Calu3 (cell line): ENCODE results near the gene HUS1. TPM values are rescaled to one million over a fixed set of nuclear protein-coding genes. Genes with fewer than 3 reads are reported as not detected.

Source experiments
- BruUV-seq: library from RNA; stranded (reverse); fragments of 400-500 nt; replicated peaks from 2 replicates; lab custom pipeline; 2021; lab: Mats Ljungman, UMichigan
- CTCF ChIA-PET: fragments of 300-600 bp; sonication (Branson Sonifier 250); formaldehyde crosslinking; loops from one replicate; lab custom pipeline; 2022; ENCODE audit warnings: antibody characterized with exemption; lab: Charles Lee
- DNase-seq: peaks from one replicate; pipeline ENCODE4 v3.0.0; 2022
- H3K27ac Mint-ChIP-seq: one replicate; pipeline ENCODE4 v1.8.0; 2022; ENCODE audit warnings: mixed read lengths; ENCODE audit not compliant: unreplicated experiment
- H3K27me3 Mint-ChIP-seq: one replicate; pipeline ENCODE4 v1.8.0; 2022; ENCODE audit warnings: mixed read lengths; ENCODE audit not compliant: unreplicated experiment
- H3K36me3 Mint-ChIP-seq: one replicate; pipeline ENCODE4 v1.8.0; 2022; ENCODE audit warnings: mild to moderate bottlenecking, moderate library complexity, mixed read lengths; ENCODE audit not compliant: insufficient read depth, unreplicated experiment
- H3K4me1 Mint-ChIP-seq: one replicate; pipeline ENCODE4 v1.8.0; 2022; ENCODE audit warnings: mild to moderate bottlenecking, low read depth, mixed read lengths; ENCODE audit not compliant: unreplicated experiment
- H3K4me3 Mint-ChIP-seq: one replicate; pipeline ENCODE4 v1.8.0; 2022; ENCODE audit warnings: mild to moderate bottlenecking, low read depth, moderate library complexity, mixed read lengths; ENCODE audit not compliant: unreplicated experiment
- H3K9me3 Mint-ChIP-seq: one replicate; pipeline ENCODE4 v1.8.0; 2022; ENCODE audit warnings: low read depth, mixed read lengths; ENCODE audit not compliant: unreplicated experiment
- intact Hi-C: fragments of 100-400 bp; cut with micrococcal nuclease; formaldehyde crosslinking; loops from one replicate; pipeline ENCODE4 v1.10.0; 2022; ENCODE audit not compliant: unreplicated experiment
- total RNA-seq: library from RNA; stranded (reverse); gene quantifications from 2 replicates; pipeline ENCODE4 v1.2.3, GENCODE V29; 2022
- TF ChIP-seq, protein P1 (sequence below): fragments of 200-600 bp; IDR thresholded peaks from one replicate; pipeline ENCODE4 v1.8.0; 2022; ENCODE audit warnings: antibody characterized with exemption; ENCODE audit not compliant: unreplicated experiment

HUS1 gene
- total RNA-seq, 1 experiment from 2014 or later, result 42.9 TPM

- intact Hi-C loops, result loop anchor here (5.0 kb wide), 1 partner anchor 933 kb away; no protein-coding TSS in a partner anchor
Observed at GRCh38 chr7:47949703-47950102, 29.7 kb downstream of the HUS1 start.

GRCh38 chr7:47948141-47948790 is 31.1 kb downstream of the HUS1 start, which contains the start of gene PKD1L1:
TSS of gene PKD1L1 (minus strand) at chr7:47948466. CDS start at chr7:47948440, 26 bp downstream.
- Mint-ChIP-seq H3K4me1 (no peaks in the 10 kb centered on the region), H3K9me3 (no peaks in the 10 kb centered on the region), H3K27me3 (no peaks in the 10 kb centered on the region), H3K4me3 (no peak within 1 kb of the TSS), H3K27ac (no peak within 1 kb of the TSS), H3K36me3 (no peaks in the 10 kb centered on the region)
- TF ChIP-seq, protein P1, sequence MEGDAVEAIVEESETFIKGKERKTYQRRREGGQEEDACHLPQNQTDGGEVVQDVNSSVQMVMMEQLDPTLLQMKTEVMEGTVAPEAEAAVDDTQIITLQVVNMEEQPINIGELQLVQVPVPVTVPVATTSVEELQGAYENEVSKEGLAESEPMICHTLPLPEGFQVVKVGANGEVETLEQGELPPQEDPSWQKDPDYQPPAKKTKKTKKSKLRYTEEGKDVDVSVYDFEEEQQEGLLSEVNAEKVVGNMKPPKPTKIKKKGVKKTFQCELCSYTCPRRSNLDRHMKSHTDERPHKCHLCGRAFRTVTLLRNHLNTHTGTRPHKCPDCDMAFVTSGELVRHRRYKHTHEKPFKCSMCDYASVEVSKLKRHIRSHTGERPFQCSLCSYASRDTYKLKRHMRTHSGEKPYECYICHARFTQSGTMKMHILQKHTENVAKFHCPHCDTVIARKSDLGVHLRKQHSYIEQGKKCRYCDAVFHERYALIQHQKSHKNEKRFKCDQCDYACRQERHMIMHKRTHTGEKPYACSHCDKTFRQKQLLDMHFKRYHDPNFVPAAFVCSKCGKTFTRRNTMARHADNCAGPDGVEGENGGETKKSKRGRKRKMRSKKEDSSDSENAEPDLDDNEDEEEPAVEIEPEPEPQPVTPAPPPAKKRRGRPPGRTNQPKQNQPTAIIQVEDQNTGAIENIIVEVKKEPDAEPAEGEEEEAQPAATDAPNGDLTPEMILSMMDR, result no peak
- no peak for DNase-seq
- intact Hi-C loops, result no loop called here
- BruUV-seq, result no TSS peak
- CTCF ChIA-PET, result interaction anchor here (0.6 to 1.5 kb wide), 2 partner anchors 12 to 21 kb away, joined by 3 to 5 read pairs; no protein-coding TSS in a partner anchor

More at GRCh38 chr7:47949703-47950102, 29.7 kb downstream of the HUS1 start:
- no peak for DNase-seq
- Mint-ChIP-seq H3K27me3 (no peaks in the 10 kb centered on the region), H3K36me3 (peaks cover 4% of the 10 kb centered on the region), H3K9me3 (no peaks in the 10 kb centered on the region), H3K4me3 (no peak overlapping the region), H3K27ac (no peak overlapping the region), H3K4me1 (no peaks in the 10 kb centered on the region)
- TF ChIP-seq, protein P1, result no peak
- no TSS peak for BruUV-seq
- CTCF ChIA-PET, result interaction anchor here (0.6 kb wide), 1 partner anchor 11 kb away, joined by 5 read pairs; no protein-coding TSS in a partner anchor

DNA sequence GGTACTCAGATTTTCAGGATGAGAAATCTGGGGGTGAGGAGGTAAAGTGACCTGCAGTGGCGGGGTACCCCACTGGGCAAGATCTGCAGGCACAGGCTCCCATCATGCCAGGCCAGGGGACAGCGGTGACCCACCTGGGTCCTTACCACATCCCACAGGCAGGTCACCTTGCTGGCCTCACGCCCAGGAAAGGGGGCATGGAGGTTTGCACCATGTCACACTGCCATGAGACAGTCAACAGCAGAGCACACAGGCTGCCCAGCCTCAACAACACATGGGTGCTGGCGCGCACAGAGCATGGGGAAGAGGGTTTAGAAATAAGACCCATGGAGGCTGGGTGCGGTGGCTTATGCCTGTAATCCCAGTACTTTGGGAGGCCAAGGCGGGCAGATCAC is 32.1 kb downstream of the HUS1 start:
- intact Hi-C loops, result no loop called here
- no peak overlapping the region for H3K27ac Mint-ChIP-seq
- no peak overlapping the region for H3K4me3 Mint-ChIP-seq
- no TSS peak for BruUV-seq
- TF ChIP-seq, protein P1, result no peak
- H3K4me1 Mint-ChIP-seq, result peaks cover under 1% of the 10 kb centered on the region
- H3K27me3 Mint-ChIP-seq, result no peaks in the 10 kb centered on the region
- H3K36me3 Mint-ChIP-seq, result no peaks in the 10 kb centered on the region
- DNase-seq, result no peak
- CTCF ChIA-PET, result interaction anchor here (1.5 kb wide), 1 partner anchor 21 kb away, joined by 3 read pairs; no protein-coding TSS in a partner anchor
- no peaks in the 10 kb centered on the region for H3K9me3 Mint-ChIP-seq

DNA sequence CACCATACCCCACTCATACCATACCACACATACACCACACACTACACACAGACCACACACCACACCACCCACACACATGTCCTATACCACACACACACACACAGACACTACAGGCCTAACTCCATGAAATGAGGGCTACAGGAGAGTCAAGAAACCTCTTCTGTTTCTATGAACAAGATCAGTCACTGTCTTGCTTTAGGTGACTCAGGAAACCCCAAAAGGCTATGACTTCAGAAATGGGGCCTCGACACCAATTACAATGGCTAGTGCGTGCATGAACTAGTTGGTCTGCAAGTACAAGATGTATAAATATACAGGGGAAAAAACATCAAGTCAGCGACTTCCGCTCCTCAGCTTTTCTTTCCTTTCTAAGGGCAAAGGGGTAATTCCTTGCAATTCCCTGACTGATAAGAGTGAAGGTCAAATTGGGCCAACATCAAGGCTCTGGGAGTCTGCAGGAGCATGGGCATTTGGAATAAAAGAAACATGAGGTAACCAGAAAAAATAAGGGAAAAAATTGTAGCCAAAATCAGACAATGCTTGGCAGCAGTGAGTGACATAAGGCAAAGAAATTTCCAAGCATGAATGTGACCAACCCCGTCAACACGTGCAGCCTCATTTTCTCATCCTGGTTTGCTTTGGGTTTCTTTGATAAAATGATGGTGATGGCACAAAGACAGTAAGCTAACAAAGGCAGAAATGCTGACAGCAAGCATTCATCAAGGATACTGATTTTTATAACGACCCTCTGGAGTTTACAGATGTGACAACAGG is 32.6 kb downstream of the HUS1 start:
- Mint-ChIP-seq H3K4me1 (peaks cover 6% of the 10 kb centered on the region), H3K9me3 (no peaks in the 10 kb centered on the region), H3K36me3 (no peaks in the 10 kb centered on the region), H3K27ac (no peak overlapping the region), H3K27me3 (no peaks in the 10 kb centered on the region), H3K4me3 (no peak overlapping the region)
- no peak for DNase-seq
- intact Hi-C loops, result no loop called here
- BruUV-seq, result no TSS peak
- CTCF ChIA-PET, result no interaction called here
- TF ChIP-seq, protein P1, result no peak
